Fibroblast of peridontal ligament (primary cell): ENCODE results near the gene MYO1G.
"Not testable (repeated sequence)": the region's sequence is repeated elsewhere in the genome, so short reads cannot be mapped to it uniquely, and the experiment has no call there.

ENCODE experiments used
- DNase-seq: peaks from one replicate; pipeline ENCODE4 v3.0.0-alpha.2; 2010; ENCODE audit errors: extremely low read depth

Gene MYO1G

DNA sequence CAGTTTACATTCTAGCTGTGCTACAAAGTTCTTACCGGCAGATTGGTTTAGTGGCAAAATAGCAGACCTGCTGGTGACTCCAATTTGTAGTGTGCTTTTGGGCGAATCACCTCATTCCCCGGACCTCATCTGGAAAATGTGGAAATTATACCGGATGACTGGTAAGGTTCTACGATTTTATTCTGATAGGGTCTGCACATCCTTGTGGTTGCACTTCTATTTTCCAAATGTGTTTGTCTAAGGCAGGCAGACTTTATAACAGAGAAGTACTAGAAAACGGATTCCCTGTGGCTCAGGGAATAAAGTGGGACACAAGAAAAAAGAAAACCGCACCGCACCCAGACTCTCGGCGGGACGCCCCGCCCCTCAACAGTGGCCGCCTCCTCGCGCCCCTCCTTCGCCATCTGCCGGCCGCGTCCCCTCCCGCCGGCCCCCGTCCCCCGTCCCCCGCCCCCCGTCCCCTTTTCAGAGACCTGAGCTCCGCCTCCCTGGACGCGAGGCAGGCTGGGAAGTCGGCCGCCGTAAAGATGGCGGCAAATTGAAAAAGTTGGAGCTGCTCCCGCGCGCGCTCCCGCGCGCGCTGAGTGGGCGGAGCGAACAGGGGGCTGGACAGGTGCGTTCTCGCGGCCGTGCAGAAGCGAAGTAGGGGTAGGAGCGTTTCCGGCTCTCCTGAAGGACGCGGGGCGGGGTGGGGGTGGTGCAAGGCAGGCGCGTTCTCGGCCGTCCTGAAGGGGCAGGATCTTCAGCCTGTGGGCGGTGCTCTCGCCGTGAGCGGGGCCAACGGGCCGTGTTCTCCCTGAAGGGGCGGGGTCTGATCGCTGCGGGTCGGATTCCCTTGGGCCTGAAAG is 20.7 kb upstream of the MYO1G start:
- peak; percentile 97 for DNase-seq

DNA sequence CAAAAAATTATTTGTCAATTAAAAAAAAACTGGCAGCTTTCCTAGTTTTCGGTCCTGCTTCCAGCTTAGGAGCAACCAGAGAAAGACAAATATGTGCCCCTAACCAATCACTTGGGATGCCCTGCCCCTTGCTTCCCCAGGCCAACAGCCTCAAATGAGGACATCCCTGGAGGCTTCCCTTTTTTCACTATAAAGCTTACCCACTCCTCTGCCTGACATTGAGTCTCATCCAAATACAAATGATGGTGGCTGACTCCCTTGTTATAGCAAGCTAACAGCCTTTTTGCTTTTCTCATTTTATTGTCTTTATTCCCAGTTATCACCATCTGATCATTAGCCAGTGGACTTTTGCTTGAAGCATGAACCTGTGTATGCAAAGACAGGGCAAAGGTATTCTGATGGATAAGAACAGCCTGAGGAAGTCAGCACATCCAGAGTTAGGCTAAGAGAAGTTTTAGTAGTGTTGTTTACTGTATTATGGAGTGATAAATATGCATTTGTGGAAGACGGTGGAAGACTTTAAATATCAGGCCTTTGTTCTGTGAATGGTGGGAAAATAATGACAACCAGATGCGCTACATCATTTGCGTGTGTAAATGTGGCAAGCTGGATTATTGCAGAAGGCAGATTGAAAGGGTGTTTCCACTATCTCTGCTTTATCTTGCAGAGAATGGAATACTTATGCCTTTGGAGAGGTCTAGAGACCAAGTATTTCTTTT is 19.5 kb upstream of the MYO1G start:
- peak; percentile 12 for DNase-seq

DNA sequence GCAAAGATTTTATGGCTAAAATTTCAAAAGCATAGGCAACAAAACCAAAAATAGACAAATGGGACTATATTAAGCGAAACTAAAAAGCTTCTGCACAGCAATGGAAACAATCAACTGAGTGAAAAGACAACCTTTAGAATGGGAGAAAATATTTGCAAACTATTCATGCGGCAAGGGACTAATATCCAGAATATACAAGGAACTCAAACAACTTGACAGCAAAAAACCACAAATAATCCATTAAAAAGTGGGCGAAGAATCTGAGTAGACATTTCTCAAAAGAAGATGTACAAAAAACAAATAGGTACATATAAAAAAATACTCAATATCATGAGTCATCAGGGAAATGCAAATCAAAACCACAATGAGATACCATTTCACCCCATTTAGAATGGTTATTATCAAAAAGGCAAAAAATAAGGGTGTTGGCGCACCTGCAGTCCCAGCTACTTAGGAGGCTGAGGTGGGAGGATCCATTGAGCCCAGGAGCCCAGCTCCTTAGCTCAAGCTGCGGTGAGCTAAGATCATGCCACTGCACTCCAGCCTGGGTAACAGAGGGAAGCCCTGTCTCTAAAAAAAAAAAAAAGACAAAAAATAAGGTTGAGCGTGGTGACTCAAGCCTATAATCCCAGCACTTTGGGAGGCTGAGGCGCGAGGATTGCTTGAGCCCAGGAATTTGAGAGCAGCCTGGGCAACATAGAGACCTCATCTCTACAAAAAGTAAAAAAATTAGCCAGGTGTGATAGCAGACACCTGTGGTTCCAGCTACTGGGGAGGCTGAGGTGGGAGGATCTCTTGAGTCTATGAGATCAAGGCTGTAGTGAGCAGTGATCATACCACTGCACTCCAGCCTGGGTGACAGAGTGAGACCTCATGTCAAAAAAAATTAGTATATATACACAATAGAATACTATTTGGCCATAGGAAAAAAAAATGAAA is 17.0 kb upstream of the MYO1G start:
- no peak for DNase-seq

DNA sequence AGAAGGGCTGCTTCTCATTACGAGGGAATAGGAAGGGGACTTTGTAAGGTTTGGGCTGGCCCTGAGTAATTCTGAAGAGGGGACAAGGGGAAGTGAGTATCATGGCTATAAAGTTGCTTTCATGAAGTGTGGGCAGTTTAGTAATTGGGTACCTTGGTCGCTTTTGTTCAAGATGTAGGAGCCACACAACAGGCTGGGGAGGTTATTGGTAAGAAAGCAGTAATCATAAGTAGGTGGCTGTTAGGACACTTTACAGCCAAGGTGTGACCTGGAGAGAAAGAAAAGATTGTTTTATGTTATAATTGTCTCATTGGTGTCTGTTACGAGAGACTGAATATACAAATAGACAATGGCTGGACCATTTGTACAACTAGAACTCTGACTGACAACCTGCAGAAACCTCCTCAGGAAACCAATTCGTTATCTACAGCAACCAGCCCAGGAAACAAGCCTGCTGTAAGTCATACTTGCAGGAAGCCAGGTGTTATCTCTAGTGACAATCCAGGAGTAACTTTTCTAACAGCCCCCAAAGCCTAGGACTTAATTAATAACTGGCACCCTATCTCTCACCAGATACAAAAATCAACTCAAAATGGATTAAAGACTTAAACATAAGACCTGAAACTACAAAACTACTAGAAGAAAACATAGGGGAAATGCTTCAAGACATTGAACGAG is 16.2 kb upstream of the MYO1G start:
- DNase-seq: no peak

DNA sequence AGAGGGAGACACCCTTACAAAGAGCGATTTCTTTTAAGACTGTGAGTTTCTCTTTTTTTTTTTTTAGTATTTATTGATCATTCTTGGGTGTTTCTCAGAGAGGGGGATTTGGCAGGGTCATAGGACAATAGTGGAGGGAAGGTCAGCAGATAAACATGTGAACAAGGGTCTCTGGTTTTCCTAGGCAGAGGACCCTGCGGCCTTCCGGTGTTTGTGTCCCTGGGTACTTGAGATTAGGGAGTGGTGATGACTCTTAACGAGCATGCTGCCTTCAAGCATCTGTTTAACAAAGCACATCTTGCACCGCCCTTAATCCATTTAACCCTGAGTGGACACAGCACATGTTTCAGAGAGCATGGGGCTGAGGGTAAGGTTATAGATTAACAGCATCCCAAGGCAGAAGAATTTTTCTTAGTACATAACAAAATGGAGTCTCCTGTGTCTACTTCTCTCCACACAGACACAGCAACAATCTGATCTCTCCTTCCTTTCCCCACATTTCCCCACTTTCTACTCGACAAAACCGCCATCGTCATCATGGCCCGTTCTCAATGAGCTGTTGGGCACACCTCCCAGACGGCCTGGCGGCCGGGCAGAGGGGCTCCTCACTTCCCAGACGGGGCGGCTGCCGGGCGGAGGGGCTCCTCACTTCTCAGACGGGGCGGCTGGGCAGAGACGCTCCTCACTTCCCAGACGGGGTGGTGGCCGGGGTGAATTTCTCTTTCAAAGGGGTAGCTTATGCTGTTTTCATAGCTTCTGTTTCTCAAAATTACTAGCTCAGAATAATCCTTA is 13.4 kb upstream of the MYO1G start:
- DNase-seq: not testable (repeated sequence)

DNA sequence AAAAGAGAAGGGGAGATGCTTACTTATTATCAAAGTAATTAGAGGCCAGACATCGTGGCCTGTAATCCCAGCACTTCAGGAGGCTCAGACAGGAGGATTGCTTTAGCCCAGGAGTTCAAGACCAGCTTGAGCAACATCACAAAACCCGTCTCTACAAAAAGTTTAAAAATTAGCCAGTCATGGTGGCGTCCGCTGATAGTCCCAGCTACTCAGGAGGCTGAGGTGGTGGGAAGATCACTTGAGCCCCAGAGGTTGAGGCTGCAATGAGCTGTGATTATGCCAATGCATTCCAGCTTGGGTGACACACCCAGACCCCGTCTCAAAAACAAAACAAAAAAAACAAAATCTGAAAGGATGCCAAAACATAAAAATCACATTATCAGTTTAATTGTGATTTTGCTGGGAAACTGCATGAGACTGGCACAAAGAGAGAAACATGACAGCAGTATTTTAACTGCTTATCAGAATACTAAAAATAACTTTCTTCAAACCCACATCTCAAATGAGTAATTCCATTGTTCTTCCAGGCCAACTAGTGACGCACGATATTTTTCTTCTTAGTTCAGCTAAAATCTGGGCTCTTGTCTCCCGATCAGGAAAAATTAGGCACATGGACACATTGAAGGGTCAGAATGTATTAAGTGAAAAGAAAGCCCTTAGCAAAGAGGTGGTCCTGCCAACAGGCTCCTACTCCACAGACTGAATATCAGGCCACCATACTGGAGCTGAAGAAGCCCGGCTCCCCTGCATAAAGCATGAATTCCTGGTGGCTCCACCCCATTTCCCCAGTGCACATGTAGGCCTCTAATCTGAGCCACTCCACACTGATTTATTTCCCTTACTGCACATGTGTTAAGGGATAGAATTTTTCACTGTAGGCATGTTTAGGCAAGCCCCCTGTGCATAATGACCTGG is 11.6 kb upstream of the MYO1G start:
- DNase-seq: peak; percentile 90

DNA sequence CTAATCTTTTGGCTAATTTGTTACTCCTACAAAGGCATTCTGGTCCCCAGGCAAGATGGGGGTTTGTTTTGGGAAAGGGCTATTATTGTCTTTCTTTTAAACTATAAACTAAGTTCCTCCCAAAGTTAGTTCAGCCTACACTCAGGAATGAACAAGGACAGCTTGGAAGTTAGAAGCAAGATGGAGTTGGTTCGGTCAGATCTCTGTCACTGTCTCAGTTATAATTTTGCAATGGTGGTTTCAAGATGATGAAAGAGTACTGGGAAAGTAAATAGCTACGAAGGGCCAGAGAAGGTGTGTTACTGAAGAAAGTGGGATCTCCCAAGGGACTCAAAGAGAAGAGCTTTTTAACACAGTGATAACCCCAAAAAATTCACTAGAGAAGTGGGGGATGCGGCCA is 10.3 kb upstream of the MYO1G start:
- DNase-seq: no peak

DNA sequence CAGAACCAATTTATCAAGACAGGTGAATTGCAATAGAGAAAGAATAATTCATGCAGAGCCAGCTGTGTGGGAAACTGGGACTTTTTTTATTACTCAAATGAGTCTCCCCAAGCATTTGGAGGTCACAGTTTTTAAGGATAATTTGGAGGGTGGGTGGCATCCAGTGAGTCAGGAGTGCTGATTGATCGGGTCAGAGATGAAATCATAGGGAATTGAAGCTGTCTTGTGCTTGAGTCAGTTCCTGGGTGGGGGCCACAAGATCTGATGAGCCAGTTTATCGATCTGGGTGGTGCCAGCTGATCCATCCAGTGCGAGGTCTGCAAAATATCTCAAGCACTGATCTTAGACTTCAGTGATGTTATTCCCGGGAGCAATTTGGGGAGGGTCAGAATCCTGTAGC is 9.9 kb upstream of the MYO1G start:
- no peak for DNase-seq

DNA sequence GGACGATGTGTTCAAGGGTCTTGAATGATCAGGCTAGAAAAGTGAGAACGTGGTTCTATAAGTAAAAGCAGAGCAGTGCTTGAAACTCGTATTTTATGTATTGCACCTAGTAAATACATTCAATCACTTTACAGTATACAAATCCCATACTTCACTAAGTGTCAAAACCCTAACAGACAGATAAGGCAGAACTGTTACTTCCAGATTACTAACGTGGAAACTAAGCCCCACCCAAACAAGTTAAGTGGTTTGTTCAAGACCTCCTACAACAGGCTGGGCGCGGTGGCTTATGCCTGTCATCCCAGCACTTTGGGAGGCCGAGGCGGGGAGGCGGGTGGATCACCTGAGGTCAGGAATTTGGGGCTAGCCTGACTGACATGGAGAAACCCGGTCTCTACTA is 9.2 kb upstream of the MYO1G start:
- DNase-seq: no peak

DNA sequence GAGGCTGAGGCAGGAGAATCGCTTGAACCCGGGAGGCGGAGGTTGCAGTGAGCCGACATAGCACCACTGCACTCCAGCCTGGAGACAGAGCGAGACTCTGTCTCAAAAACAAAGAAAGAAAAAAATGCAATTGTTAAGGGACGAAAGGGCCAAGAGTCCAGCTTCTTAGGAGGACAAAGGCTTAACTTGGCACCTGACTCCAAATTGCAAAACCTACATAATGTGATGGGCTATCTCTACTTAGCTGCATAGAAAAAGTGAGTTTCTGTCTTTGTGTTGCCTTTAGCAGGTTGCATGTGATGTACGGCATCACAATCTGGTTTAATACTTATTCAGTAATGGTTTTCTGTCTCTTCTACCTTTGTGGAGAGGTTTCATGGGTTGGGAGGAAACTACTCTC is 8.6 kb upstream of the MYO1G start:
- DNase-seq: no peak

DNA sequence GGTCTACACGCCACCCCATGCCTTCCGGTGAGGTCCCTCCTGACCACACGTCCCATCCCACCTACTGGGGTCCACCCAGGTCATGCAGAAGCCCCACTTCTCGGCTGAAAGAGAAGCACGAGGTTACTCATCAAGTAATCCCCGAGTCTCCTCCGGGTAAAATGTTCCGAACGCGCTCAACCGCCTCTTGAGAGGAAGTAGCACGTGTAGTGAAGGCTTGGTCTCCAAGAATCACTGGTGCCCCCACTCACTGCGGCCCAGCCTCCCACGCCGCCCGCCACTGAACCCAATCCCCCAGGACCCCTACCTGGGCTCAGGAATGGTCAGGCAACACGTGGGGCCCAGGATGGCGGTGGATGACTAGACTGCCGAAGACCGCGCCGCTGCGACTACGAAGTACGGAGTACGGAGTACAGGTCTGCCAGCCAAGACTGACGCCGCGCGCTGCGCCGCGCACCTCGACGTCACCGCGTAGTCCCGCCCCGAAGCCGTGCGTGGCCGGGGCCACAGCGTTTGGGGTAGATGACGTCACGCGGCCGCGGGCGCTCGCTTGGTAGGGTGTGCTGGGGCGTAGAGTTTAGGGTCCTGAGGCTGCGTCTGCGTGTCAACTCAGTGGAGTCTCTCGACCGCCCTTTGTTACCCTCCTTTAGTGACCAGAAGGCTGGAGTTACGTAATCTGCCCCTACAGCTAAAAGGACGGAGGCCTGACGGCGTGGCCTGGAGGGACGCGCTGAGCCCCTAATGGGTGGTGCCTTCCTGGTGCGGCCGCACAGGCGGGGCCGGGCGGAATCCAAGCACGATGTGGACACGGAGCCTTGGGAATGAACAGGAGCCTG is 7.6 kb upstream of the MYO1G start:
- peak; percentile 94 for DNase-seq

DNA sequence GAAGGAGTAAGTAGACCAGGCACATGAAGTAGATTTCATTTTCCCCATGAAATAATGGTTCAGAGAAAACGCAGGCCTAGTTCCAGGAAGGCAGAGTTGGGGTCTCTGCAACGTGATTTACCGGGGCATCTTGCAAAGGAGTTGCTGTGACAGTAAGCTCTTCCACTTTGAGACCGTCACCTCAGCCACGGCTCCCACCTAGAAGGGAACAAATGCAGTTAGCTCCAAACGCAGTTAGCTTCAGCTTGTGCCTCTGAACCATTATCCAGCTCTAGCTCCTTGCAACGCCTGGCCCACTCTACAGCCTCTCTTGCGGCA is 7.0 kb upstream of the MYO1G start:
- no peak for DNase-seq

DNA sequence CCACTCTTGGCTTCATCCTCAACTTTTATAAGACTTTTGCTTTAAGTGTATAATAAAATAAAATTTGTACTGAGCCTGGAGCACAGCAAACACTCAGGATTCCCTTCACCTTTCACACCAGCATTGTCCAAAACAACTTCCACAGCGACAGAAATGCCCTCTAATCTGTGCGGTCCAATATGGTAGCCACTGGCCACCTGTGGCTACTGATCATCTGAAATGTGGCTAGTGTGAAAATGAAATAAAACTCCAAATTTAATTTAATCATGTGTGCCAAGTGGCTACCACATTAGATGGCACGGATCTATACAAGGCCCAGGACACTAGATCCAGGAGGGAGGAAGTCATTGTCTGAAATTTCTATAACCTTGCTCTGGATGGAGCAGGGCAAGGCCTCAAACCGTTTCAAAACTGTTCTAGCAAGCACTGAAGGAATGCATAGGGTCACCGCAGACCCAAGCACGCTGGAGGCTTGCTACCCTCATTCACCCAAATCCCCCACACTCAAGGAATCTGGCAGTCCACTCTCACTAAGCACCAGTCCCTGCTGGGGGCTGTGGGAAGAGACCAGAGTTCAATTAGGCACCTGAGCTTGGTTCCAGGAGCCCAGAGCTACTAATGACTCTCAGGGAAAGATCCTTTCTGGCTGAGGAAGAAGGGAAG is 6.3 kb upstream of the MYO1G start:
- DNase-seq: no peak

DNA sequence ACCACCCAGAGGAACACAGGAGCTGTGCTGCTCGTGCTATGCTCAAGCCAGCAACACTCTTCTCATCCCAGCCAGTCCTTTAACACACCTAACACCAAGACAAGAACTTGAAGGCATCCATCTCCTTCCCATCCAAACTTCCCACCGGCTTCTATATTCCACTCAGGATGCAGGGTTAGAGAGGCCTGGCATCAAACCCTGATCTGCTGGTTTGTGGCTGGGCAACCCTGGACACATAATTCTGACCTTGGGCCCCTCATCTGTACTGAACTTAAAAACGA is 5.6 kb upstream of the MYO1G start:
- no peak for DNase-seq

DNA sequence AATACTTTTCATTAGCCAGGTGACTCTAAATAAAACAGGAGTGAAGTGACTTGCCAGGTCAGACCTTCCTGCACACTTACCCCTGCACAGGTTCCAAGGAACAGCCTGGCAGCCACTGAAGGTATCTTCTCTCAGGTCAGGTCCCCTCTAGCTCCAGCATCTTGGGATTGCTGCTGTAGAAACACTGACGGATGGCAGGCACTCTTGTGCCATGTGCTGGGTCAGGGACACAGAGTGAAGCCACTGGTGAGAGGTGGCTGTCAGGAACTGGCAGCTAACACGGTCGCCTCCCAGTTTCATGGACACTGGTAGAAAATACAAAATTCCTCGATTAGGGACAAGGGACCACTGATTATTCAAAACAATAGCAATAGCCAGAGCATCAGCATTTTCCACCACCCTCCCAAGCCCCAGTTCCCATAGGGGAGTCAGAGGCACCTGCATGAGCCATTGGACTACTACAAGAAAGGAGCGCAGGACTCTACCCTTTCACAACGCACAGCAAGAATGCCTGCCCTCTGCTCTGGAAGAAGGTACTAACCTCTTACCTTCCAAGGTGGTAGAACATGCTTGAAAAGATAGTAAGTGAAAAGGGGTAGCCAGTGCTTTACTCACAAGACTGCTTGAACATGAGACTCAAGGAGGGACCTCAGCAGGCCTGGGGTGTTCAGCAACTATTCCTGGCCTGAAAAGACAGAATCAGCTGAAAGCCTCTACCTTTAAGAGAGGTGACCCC is 5.1 kb upstream of the MYO1G start:
- no peak for DNase-seq

DNA sequence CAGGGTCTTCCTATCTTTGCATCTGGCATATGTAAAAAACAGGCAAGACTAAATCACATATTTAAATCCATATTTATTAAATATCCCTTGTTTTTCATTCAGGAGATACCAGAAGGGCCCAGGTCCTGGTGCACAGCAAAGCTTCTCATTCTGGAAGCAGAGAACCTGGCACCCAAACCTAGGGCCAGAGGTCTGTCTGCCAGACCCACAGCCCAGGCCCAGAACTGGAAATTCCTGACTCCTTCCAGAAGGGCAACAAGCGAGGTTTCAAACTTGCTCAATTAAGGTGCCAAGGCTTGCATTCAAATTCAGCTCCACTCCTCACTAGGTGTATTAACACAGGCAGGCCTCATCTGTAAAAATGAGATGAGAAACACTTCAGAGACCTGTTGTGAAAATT is 4.2 kb upstream of the MYO1G start:
- no peak for DNase-seq

DNA sequence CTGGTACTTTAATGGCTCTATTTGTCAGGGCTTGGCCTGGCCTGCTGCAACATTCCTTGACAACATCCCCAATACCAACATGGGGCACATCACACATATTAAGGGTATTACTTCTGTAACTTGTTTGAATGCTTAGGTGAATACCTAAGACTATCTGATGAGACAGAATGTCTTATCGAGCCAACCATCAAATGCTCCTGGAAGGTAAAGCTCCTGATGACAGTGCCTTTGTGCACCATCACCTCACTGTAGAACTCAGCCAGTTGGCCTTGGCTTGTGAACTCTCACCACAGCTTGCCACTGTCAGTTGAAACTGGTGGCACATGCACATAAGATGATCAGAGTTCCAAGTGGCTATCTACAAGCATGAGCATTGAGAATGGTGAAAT is 3.7 kb upstream of the MYO1G start:
- DNase-seq: no peak
